Neutrophil (primary cell): ENCODE measurements around the gene NPAS3.

Source experiments
- H3K27ac ChIP-seq: fragments of 200-600 bp; sonication (generic); 2 replicates; pipeline ENCODE4 v1.5.1; 2016; ENCODE audit warnings: mild to moderate bottlenecking, moderate library complexity
- H3K27me3 ChIP-seq: fragments of 200-600 bp; sonication (generic); 2 replicates; pipeline ENCODE4 v1.6.0; 2016; ENCODE audit warnings: mild to moderate bottlenecking
- H3K36me3 ChIP-seq: fragments of 200-600 bp; sonication (generic); 2 replicates; pipeline ENCODE4 v1.5.1; 2017
- H3K4me1 ChIP-seq, 2 experiments: fragments of 200-600 bp in 1 of 2; sonication (generic) in 1 of 2; 1 replicate in 1 of 2; 2 replicates in 1 of 2; pipeline versions ENCODE4 v1.5.1 to v1.6.1; 2013 to 2016; ENCODE audit warnings: low read depth in 1 of 2, low read length in 1 of 2, mild to moderate bottlenecking in 1 of 2, moderate library complexity in 1 of 2; ENCODE audit not compliant: control insufficient read depth in 1 of 2, insufficient read depth in 1 of 2
- H3K4me3 ChIP-seq, 2 experiments: fragments of 200-600 bp in 1 of 2; sonication (generic) in 1 of 2; 1 replicate in 1 of 2; 2 replicates in 1 of 2; pipeline ENCODE4 v1.5.1; 2013 to 2016; ENCODE audit warnings: low read depth in 1 of 2, low read length in 1 of 2, mild to moderate bottlenecking in 1 of 2, moderate library complexity in 1 of 2
- H3K9me3 ChIP-seq: fragments of 200-600 bp; sonication (generic); 2 replicates; pipeline ENCODE4 v1.5.1; 2016
- TF ChIP-seq, protein P1 (sequence below): fragments of 200-600 bp; sonication (generic); IDR thresholded peaks from 2 replicates; pipeline ENCODE4 v1.5.1; 2016; ENCODE audit warnings: antibody characterized with exemption

NPAS3 gene

GRCh38 chr14:33414041-33414440 is 475.4 kb downstream of the NPAS3 start:
- TF ChIP-seq, protein P1, sequence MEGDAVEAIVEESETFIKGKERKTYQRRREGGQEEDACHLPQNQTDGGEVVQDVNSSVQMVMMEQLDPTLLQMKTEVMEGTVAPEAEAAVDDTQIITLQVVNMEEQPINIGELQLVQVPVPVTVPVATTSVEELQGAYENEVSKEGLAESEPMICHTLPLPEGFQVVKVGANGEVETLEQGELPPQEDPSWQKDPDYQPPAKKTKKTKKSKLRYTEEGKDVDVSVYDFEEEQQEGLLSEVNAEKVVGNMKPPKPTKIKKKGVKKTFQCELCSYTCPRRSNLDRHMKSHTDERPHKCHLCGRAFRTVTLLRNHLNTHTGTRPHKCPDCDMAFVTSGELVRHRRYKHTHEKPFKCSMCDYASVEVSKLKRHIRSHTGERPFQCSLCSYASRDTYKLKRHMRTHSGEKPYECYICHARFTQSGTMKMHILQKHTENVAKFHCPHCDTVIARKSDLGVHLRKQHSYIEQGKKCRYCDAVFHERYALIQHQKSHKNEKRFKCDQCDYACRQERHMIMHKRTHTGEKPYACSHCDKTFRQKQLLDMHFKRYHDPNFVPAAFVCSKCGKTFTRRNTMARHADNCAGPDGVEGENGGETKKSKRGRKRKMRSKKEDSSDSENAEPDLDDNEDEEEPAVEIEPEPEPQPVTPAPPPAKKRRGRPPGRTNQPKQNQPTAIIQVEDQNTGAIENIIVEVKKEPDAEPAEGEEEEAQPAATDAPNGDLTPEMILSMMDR: no peak
- H3K4me1 ChIP-seq: no peaks in the 10 kb centered on the region
- no peaks in the 10 kb centered on the region for H3K27me3 ChIP-seq
- H3K4me3 ChIP-seq: no peak overlapping the region
- H3K9me3 ChIP-seq: no peaks in the 10 kb centered on the region
- no peak overlapping the region for H3K27ac ChIP-seq
- H3K36me3 ChIP-seq: no peaks in the 10 kb centered on the region

GRCh38 chr14:33420051-33420627 is 481.5 kb downstream of the NPAS3 start:
- H3K27ac ChIP-seq: no peak overlapping the region
- no peaks in the 10 kb centered on the region for H3K27me3 ChIP-seq
- TF ChIP-seq, protein P1: no peak
- no peaks in the 10 kb centered on the region for H3K36me3 ChIP-seq
- H3K9me3 ChIP-seq: no peaks in the 10 kb centered on the region
- no peaks in the 10 kb centered on the region for H3K4me1 ChIP-seq
- H3K4me3 ChIP-seq: no peak overlapping the region

- TF ChIP-seq, protein P1: no peak
- no peaks in the 10 kb centered on the region for H3K4me1 ChIP-seq
- H3K4me3 ChIP-seq: no peak overlapping the region
- no peak overlapping the region for H3K27ac ChIP-seq
- H3K36me3 ChIP-seq: no peaks in the 10 kb centered on the region
- H3K27me3 ChIP-seq: no peaks in the 10 kb centered on the region
- H3K9me3 ChIP-seq: no peaks in the 10 kb centered on the region
These were observed 491.8 kb downstream of the NPAS3 start for GRCh38 chr14:33430414-33431035.

- Histone ChIP-seq H3K27ac (no peak overlapping the region), H3K9me3 (no peaks in the 10 kb centered on the region), H3K4me3 (no peak overlapping the region), H3K36me3 (no peaks in the 10 kb centered on the region), H3K27me3 (no peaks in the 10 kb centered on the region), H3K4me1 (peaks cover 0 to 5% of the 10 kb centered on the region in 2 experiments)
- TF ChIP-seq, protein P1: no peak
These were observed 493.8 kb downstream of the NPAS3 start for GRCh38 chr14:33432407-33433023.

DNA sequence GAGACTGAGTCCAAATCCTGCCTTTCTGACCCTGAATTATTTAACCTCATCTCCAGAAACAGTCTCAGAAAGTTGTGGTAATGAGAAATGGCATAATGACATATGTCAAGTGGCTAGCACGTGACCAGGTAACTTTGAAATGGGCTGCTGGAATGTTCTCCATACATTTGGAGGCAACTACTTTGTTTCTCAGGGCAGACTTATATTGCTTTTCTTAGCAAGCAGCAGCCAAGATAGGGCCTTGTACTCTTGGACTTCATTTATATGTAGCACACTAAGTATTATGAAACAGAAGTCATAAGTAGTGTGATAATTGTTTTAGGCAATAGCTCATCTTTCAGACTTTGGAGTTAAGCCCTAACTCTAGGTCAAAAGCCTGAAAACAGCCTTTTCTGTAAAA is 494.7 kb downstream of the NPAS3 start:
- peaks cover 0 to 5% of the 10 kb centered on the region in 2 experiments for H3K4me1 ChIP-seq
- H3K4me3 ChIP-seq: no peak overlapping the region
- no peaks in the 10 kb centered on the region for H3K27me3 ChIP-seq
- no peak overlapping the region for H3K27ac ChIP-seq
- TF ChIP-seq, protein P1: no peak
- H3K9me3 ChIP-seq: no peaks in the 10 kb centered on the region
- no peaks in the 10 kb centered on the region for H3K36me3 ChIP-seq
